SK-N-SH treated with all-trans-retinoic acid at 6 μM for 48 hours (cell line): ENCODE data around the gene GLDC.

Source experiments
- BACH2 ChIP-seq: fragments of 250-450 bp; sonication (Bioruptor Pico); IDR thresholded peaks from 2 replicates; pipeline ENCODE4 v1.9.0; 2021; ENCODE audit warnings: mild to moderate bottlenecking, borderline replicate concordance
- CSDC2 ChIP-seq: fragments of 250-450 bp; sonication (Bioruptor Pico); IDR thresholded peaks from 2 replicates; pipeline ENCODE4 v1.5.0; 2020; ENCODE audit warnings: mild to moderate bottlenecking, moderate library complexity
- ISL1 ChIP-seq: fragments of 250-450 bp; sonication (Bioruptor Pico); IDR thresholded peaks from 2 replicates; pipeline ENCODE4 v2.1.2; 2022; ENCODE audit warnings: mild to moderate bottlenecking, moderate library complexity
- ZC3H10 ChIP-seq: fragments of 250-450 bp; sonication (Bioruptor Pico); IDR thresholded peaks from 2 replicates; pipeline ENCODE4 v1.5.1; 2021; ENCODE audit warnings: mild to moderate bottlenecking, moderate library complexity
- ZFP3 ChIP-seq: fragments of 250-450 bp; sonication (Bioruptor Pico); IDR thresholded peaks from 2 replicates; pipeline ENCODE4 v1.5.0; 2020; ENCODE audit warnings: mild to moderate bottlenecking, moderate library complexity
- ZFP30 ChIP-seq: fragments of 450-650 bp; formaldehyde crosslinking; IDR thresholded peaks from 2 replicates; pipeline ENCODE4 v1.5.0; 2022; ENCODE audit warnings: mild to moderate bottlenecking, moderate library complexity
- ZNF565 ChIP-seq: fragments of 450-650 bp; formaldehyde crosslinking; conservative IDR thresholded peaks from 2 replicates; pipeline ENCODE4 v1.5.0; 2020; ENCODE audit warnings: low read depth, mild to moderate bottlenecking, moderate library complexity
- TF ChIP-seq, protein P1 (sequence below): fragments of 250-450 bp; sonication (Bioruptor Pico); IDR thresholded peaks from 2 replicates; pipeline ENCODE4 v1.8.0; 2020; ENCODE audit warnings: mild to moderate bottlenecking, moderate library complexity, borderline replicate concordance
- TF ChIP-seq, protein P2 (sequence below): fragments of 250-450 bp; sonication (Bioruptor Pico); IDR thresholded peaks from 2 replicates; pipeline ENCODE4 v1.5.1; 2020; ENCODE audit warnings: low read depth, mild to moderate bottlenecking, moderate library complexity

DNA sequence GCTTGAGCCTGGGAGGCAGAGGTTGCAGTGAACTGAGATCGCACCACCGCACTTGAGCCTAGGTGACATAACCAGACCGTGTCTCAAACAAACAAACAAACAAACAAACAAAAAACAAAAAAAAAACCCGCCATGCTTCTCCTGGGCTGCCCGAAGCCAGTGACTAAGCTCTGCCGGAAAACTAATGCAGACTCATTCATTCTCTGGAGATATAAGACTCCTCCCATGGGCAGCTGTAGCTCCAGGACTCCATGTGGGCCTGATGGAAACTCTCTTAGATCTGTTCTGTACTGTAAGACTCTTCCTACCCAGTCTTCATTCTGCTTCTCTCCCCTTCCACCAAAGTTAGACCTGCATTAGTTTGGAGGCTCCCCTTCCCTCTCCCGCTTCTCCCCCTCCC is 11.1 kb downstream of the GLDC start:
- TF ChIP-seq ZFP30 (CRISPR knock-in tag) (no peak), ISL1 (no peak), ZFP3 (CRISPR knock-in tag) (no peak), BACH2 (CRISPR knock-in tag) (no peak), ZC3H10 (CRISPR knock-in tag) (no peak), ZNF565 (CRISPR knock-in tag) (no peak), CSDC2 (CRISPR knock-in tag) (no peak)
- TF ChIP-seq, protein P1, sequence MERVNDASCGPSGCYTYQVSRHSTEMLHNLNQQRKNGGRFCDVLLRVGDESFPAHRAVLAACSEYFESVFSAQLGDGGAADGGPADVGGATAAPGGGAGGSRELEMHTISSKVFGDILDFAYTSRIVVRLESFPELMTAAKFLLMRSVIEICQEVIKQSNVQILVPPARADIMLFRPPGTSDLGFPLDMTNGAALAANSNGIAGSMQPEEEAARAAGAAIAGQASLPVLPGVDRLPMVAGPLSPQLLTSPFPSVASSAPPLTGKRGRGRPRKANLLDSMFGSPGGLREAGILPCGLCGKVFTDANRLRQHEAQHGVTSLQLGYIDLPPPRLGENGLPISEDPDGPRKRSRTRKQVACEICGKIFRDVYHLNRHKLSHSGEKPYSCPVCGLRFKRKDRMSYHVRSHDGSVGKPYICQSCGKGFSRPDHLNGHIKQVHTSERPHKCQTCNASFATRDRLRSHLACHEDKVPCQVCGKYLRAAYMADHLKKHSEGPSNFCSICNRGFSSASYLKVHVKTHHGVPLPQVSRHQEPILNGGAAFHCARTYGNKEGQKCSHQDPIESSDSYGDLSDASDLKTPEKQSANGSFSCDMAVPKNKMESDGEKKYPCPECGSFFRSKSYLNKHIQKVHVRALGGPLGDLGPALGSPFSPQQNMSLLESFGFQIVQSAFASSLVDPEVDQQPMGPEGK (CRISPR knock-in tag): no peak
- TF ChIP-seq, protein P2, sequence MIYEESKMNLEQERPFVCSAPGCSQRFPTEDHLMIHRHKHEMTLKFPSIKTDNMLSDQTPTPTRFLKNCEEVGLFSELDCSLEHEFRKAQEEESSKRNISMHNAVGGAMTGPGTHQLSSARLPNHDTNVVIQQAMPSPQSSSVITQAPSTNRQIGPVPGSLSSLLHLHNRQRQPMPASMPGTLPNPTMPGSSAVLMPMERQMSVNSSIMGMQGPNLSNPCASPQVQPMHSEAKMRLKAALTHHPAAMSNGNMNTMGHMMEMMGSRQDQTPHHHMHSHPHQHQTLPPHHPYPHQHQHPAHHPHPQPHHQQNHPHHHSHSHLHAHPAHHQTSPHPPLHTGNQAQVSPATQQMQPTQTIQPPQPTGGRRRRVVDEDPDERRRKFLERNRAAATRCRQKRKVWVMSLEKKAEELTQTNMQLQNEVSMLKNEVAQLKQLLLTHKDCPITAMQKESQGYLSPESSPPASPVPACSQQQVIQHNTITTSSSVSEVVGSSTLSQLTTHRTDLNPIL (CRISPR knock-in tag): no peak
